Stimulated activated CD8-positive, alpha-beta memory T cell treated with anti-CD3 and anti-CD28 coated beads, Interleukin-7, amount 100 ng/mL, for 24 hours (primary cell): ENCODE data around the gene DLGAP1.

Experiments
- DNase-seq: peaks from one replicate; pipeline ENCODE4 v3.0.0-alpha.2; 2020; ENCODE audit warnings: low read depth

The DLGAP1 gene

GRCh38 chr18:3773303-3773702, 681.8 kb downstream of the DLGAP1 start:
- no peak for DNase-seq

GRCh38 chr18:3771121-3771971, 683.8 kb downstream of the DLGAP1 start:
- peak; percentile 58 for DNase-seq

GRCh38 chr18:3761266-3761665, 693.8 kb downstream of the DLGAP1 start:
- DNase-seq = no peak

- DNase-seq = no peak
These were observed 694.4 kb downstream of the DLGAP1 start for GRCh38 chr18:3760741-3761140.

- DNase-seq = no peak
These were observed 696.0 kb downstream of the DLGAP1 start for GRCh38 chr18:3759099-3759498.

GRCh38 chr18:3758531-3758930, 696.6 kb downstream of the DLGAP1 start:
- DNase-seq = no peak

GRCh38 chr18:3757361-3757760, 697.7 kb downstream of the DLGAP1 start:
- no peak for DNase-seq

GRCh38 chr18:3753106-3753505, 702.0 kb downstream of the DLGAP1 start:
- no peak for DNase-seq

- DNase-seq = no peak
These were observed 707.0 kb downstream of the DLGAP1 start for GRCh38 chr18:3748086-3748485.

GRCh38 chr18:3747176-3747973, 707.7 kb downstream of the DLGAP1 start:
- DNase-seq = no peak

- DNase-seq = no peak
These were observed 712.6 kb downstream of the DLGAP1 start for GRCh38 chr18:3742541-3742940.

GRCh38 chr18:3741333-3741732, 713.8 kb downstream of the DLGAP1 start:
- no peak for DNase-seq

- DNase-seq = no peak
These were observed 726.2 kb downstream of the DLGAP1 start for GRCh38 chr18:3728704-3729437.

- DNase-seq = no peak
These were observed 727.8 kb downstream of the DLGAP1 start for GRCh38 chr18:3727274-3727673.

GRCh38 chr18:3726238-3726951, 728.7 kb downstream of the DLGAP1 start:
- DNase-seq = no peak

GRCh38 chr18:3725115-3725514, 730.0 kb downstream of the DLGAP1 start:
- DNase-seq = no peak

GRCh38 chr18:3723554-3723953, 731.6 kb downstream of the DLGAP1 start:
- no peak for DNase-seq

GRCh38 chr18:3722649-3723433, 732.3 kb downstream of the DLGAP1 start:
- DNase-seq = no peak

GRCh38 chr18:3721771-3722648, 733.1 kb downstream of the DLGAP1 start:
- DNase-seq = no peak
